RWPE2 (cell line): Measurements from ENCODE around the gene ZNF740.

ENCODE experiments used
- ATAC-seq: fragments of 200-7000 bp; cut with Tn5 transposase; 3 replicates; pipeline ENCODE4 v1.9.1; 2021; ENCODE audit warnings: low read depth
- DNase-seq: peaks from one replicate; pipeline ENCODE4 v3.0.0-alpha.2; 2020; ENCODE audit warnings: low spot score
- H3K27ac ChIP-seq: fragments of 450-650 bp; 2 replicates; pipeline ENCODE4 v1.5.1; 2017; ENCODE audit warnings: mild to moderate bottlenecking; ENCODE audit not compliant: poor library complexity, severe bottlenecking
- H3K27me3 ChIP-seq: fragments of 250-450 bp; sonication (Bioruptor Pico); 2 replicates; pipeline ENCODE4 v1.5.1; 2021; ENCODE audit warnings: mild to moderate bottlenecking, moderate library complexity; ENCODE audit not compliant: insufficient read depth, poor library complexity, severe bottlenecking
- H3K36me3 ChIP-seq: fragments of 250-450 bp; sonication (Bioruptor Pico); 2 replicates; pipeline ENCODE4 v1.5.1; 2020; ENCODE audit warnings: low read depth, mild to moderate bottlenecking, moderate library complexity
- H3K4me1 ChIP-seq: fragments of 250-450 bp; sonication (Bioruptor Pico); 2 replicates; pipeline ENCODE4 v1.5.1; 2021; ENCODE audit warnings: mild to moderate bottlenecking, moderate library complexity; ENCODE audit not compliant: insufficient read depth, poor library complexity, severe bottlenecking
- H3K4me3 ChIP-seq: fragments of 250-450 bp; sonication (Bioruptor Pico); 2 replicates; pipeline ENCODE4 v1.5.1; 2021; ENCODE audit warnings: mild to moderate bottlenecking, moderate library complexity; ENCODE audit not compliant: severe bottlenecking
- H3K9me3 ChIP-seq: fragments of 250-450 bp; sonication (Bioruptor Pico); 2 replicates; pipeline ENCODE4 v1.5.1; 2021; ENCODE audit warnings: mild to moderate bottlenecking, moderate library complexity; ENCODE audit not compliant: severe bottlenecking
- TF ChIP-seq, protein P1 (sequence below): fragments of 450-650 bp; IDR thresholded peaks from one replicate; pipeline ENCODE4 v1.5.1; 2017; ENCODE audit warnings: mild to moderate bottlenecking, moderate library complexity; ENCODE audit not compliant: poor library complexity, severe bottlenecking

Gene ZNF740

DNA sequence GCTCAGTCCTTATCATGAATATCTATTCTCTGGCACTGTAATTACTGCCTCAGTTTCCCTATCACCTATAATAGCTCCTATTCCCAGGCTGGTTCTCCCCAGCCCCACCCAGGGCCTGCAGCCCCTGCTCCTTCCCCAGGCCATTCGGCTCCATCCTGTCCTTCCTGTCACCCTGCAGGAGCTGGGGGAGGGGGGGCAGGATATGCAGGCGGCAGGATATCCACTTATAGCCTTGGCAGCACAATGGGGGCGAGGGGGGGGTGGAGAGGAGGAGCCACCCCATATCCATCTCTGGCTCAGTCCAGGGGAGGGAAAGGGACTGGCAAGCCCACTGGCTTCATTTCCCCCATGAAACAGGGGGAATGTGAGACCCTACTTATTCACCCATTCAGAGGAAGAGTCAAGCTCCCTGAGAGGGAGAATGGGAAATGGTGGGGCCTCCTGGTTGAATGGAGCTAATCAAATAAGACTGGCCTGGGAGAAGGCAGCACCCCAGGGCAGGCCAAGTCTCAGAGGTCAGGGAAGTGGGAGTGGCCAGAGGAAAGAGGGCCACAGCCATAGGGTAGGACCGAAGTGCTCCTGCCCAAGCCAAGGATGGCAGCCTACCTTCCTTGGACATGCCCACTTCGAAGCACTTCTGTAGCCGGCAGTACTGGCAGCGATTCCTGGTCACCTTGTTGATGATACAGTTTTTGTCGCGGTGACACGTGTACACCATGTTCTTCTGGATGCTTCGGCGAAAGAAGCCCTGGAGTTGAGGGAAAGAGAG is 34.3 kb downstream of the ZNF740 start:
- ATAC-seq: no peak
- Histone ChIP-seq H3K4me3 (no peak overlapping the region), H3K9me3 (no peaks in the 10 kb centered on the region), H3K4me1 (peaks cover 20% of the 10 kb centered on the region), H3K36me3 (peaks cover 50% of the 10 kb centered on the region), H3K27me3 (no peaks in the 10 kb centered on the region), H3K27ac (no peak overlapping the region)
- DNase-seq: peak; percentile 57
- TF ChIP-seq, protein P1, sequence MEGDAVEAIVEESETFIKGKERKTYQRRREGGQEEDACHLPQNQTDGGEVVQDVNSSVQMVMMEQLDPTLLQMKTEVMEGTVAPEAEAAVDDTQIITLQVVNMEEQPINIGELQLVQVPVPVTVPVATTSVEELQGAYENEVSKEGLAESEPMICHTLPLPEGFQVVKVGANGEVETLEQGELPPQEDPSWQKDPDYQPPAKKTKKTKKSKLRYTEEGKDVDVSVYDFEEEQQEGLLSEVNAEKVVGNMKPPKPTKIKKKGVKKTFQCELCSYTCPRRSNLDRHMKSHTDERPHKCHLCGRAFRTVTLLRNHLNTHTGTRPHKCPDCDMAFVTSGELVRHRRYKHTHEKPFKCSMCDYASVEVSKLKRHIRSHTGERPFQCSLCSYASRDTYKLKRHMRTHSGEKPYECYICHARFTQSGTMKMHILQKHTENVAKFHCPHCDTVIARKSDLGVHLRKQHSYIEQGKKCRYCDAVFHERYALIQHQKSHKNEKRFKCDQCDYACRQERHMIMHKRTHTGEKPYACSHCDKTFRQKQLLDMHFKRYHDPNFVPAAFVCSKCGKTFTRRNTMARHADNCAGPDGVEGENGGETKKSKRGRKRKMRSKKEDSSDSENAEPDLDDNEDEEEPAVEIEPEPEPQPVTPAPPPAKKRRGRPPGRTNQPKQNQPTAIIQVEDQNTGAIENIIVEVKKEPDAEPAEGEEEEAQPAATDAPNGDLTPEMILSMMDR: no peak

DNA sequence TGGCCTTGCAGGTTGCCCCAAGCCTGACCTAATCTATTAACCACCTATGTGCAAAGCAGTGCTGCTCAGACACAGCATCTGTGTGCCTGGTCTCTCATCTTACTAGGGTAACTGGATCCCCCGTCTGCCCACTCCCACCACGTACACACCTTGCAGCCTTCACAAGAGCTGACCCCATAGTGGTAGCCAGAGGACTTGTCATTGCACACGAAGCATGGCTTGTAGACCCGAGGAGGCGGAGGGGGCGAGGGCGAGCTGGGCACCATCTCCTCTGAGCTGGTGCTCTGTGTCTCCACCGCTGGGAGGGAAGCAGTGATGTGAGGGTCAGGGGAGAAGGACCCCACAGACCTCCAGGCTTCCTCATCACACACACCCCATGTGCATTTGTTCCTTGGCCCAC is 35.0 kb downstream of the ZNF740 start:
- TF ChIP-seq, protein P1: no peak

DNA sequence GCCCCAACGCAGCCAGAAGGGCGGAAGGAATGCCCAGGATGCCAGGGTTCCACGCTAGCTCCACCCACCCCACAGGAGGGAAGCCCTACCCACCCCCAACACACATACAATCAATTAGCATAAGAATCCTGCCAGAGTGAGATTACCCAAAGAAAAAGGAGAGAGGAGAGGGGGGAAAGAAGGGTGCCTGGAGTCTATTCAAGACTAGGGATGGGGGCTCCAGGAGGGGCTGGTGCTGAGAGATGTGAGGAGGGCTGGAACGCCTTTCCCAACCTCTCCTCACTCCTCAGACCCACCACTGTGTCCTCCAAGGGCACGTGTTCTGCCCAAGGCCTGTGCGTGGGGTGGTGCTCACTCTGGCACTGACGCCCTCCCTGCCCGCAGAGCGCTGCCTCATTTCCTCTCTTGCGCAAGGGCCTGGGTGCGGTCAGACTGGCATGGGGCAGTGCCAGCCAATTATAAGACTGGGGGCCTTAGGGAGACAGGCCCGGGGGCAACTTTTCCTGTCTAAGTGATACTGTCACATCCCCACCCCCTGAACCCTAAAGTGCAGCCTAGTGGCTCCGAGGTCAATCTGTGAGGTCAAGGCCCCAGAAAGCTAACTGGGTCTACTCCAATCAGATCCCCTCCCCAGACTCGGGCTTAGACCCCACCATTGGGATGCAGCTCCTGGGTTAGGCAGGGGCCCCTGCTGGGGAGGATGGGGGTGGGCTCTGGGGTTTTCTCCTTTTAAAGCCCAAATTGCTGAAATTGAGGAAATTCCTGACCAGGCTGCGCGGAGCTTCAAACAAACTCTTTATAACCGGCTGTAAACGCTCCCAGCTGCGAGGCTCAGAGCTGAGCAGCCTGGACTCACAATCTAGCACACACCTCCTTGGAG is 36.8 kb downstream of the ZNF740 start:
- no peak overlapping the region for H3K4me3 ChIP-seq
- H3K9me3 ChIP-seq: no peaks in the 10 kb centered on the region
- no peak for DNase-seq
- peaks cover 28% of the 10 kb centered on the region for H3K36me3 ChIP-seq
- ATAC-seq: no peak
- TF ChIP-seq, protein P1: no peak
- H3K27me3 ChIP-seq: no peaks in the 10 kb centered on the region
- peak overlapping the region; percentile 96 for H3K27ac ChIP-seq
- peaks cover 24% of the 10 kb centered on the region for H3K4me1 ChIP-seq

More for the DNA sequence above, 35.0 kb downstream of the ZNF740 start:
- DNase-seq: peak; percentile 25
- Histone ChIP-seq H3K4me3 (no peak overlapping the region), H3K4me1 (peaks cover 20% of the 10 kb centered on the region), H3K9me3 (no peaks in the 10 kb centered on the region), H3K36me3 (peaks cover 46% of the 10 kb centered on the region), H3K27ac (no peak overlapping the region), H3K27me3 (no peaks in the 10 kb centered on the region)
- no peak for ATAC-seq

DNA sequence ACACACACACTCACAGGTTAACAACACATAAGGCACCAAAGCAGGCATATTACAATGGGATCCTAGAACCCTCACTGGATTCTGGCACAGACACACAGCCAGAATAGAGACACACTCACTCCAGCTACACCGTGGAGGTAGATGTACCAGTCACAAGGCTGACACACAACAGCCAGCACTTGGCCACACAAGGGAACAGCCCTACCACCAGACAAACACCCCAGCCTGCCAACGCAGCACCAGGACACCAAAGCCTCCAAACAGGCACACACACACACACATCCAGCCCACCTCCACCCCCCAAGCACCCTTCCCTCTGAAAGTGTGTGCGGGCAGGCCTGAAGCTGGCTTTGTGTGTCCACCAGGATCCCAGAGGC is 37.4 kb downstream of the ZNF740 start:
- Histone ChIP-seq H3K27me3 (no peaks in the 10 kb centered on the region), H3K4me1 (peaks cover 30% of the 10 kb centered on the region), H3K4me3 (no peak overlapping the region), H3K36me3 (peaks cover 22% of the 10 kb centered on the region), H3K27ac (peak overlapping the region; percentile 96), H3K9me3 (no peaks in the 10 kb centered on the region)
- TF ChIP-seq, protein P1: no peak
- DNase-seq (no peak), ATAC-seq (no peak)
